OCI-LY1 (cell line): ENCODE results near the gene FA2H.

Experiments used
- CTCF ChIP-seq: fragments of 200-600 bp; sonication (generic), shearing (Covaris generic); IDR thresholded peaks from 2 replicates; pipeline ENCODE4 v1.5.1; 2017; ENCODE audit warnings: mild to moderate bottlenecking, antibody characterized with exemption, low read length, moderate library complexity, mixed read lengths
- EZH2 ChIP-seq: fragments of 200-600 bp; sonication (generic), shearing (Covaris generic); IDR thresholded peaks from 2 replicates; pipeline ENCODE4 v1.8.0; 2017; ENCODE audit warnings: borderline replicate concordance, mixed run types, mild to moderate bottlenecking, antibody characterized with exemption, low read length, moderate library complexity, mixed read lengths

DNA sequence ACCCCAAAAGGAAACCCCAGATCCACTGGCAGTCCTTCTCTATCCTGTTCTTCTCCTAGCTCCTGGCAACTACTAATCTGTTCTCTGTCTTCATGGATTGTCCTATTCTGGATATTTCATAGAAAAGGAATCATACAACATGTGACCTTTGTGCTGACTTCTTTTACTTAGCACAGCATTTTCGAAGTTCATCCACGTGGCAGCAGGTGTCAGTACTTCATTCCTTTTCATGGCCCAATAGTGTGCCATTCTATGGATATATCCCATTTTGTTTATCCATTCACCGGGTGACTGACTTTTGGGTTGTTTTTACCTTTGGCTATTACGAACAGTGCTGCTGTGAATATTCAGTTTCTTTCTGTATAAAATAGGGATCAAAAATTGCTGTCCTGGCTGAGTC is 10.4 kb upstream of the FA2H start:
- no peak for TF ChIP-seq EZH2
- TF ChIP-seq CTCF: no peak
